ENCODE results near the gene SHISA7.

Gene SHISA7

DNA sequence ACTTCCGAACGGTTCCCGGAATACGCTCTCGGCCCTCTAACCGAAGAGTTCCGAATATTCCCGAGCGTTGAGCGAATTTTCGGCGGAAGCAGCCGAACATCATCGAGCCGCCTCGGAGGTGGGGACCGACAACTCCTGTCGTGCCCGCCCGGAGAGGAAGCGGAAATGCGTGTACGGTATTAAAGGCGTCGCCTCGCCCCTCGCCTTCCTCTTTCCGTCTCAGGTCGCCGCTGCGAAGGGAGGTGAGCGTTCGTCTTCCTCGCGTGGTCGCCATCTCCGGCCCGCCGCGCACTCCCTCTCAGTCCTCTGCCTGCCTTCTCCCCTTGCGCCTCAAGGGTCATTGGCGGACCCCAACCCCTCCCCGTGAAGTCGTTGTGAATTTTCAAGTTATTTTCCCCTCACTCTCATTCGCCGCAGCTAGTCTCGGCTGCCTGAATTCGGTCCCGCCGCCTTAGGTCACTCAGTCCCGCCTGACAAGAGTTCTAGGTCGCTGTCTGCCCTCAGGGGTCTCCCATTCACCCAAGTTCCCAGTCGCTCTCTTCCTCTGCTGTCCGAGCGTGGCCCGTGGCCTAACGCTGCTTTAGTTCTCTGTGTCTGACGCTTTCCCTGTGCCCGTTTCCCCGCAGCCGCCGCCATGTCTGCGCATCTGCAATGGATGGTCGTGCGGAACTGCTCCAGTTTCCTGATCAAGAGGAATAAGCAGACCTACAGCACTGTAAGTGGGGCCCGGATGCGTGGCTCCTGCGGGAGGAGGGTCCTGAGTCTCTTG is 57.2 kb downstream of the SHISA7 start, which contains the start of gene RPL28:
TSS of gene RPL28 (plus strand) at position 209 of the 769 bp plus-strand sequence. CDS start at position 635, 426 bp downstream.
- DNase-seq = peak; percentile 98 to 99

- peak; percentile 90 to 95 for DNase-seq
Measured at GRCh38 chr19:55384920-55385723, 58.0 kb downstream of the SHISA7 start.

- DNase-seq = peak; percentile 26 to 38
Measured at GRCh38 chr19:55384131-55384919, 58.8 kb downstream of the SHISA7 start, which contains the start of gene TMEM238. Gene TMEM238, minus strand, starts transcription at chr19:55384292. Its CDS starts 33 bp downstream, at chr19:55384259.

DNA sequence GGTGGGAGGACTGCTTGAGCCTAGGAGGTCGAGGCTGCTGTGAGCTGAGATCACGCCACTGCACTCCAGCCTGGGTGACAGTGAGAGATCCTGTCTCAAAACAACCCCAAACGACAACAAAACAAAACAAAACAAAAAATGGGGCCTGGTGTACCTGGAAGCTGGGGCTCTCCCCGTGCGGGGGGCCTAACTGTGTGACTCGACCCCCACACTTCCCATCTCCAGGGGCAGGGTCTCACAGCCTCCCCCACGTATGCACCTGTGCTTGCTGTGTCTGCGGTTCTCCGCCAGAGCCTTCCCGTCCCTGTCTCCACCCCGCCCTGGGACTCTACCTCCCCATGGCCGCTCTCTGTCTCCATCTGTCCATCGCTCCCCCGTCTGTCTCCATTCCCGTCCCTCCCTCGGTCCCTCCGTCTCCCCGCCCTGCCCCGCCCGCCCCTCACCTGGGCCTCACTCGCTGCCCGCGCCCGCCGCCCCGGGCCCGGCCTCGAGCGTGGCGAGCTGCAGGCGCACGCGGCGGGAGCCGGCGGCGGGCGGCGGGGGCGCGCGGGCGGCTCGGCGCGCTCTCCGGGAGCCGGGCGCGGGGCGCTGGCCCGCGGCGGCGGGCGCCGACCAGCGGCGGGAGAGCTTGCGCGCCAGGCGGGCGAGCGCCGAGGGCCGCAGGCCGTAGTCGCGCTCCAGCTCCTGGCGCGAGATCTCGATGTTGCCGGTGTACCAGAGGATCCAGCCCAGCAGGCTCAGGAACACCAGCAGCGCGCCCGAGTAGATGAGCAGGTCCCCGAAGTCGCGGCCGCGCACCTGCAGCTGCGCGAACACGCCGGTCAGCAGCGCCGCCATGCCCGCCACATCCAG is 59.6 kb downstream of the SHISA7 start:
- peak; percentile 31 to 33 for DNase-seq

GRCh38 chr19:55382522-55383054 is 60.5 kb downstream of the SHISA7 start:
- DNase-seq = no peak

DNA sequence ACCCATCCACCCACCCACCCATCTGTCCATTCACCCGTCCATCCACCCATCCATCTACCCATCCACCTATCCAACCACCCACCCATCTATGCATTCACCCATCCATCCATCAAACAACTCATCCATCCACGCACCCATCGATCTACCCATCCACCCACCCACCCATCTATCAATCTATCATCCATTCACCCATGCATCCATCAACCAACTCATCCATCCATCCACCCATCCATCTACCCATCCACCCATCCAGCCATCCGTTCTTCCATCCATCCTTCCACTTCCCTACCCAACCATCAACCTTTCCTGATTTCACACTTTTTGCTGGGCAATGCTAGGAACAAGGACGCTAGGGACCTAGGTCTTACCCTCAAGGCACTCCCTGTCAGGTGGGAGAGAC is 61.1 kb downstream of the SHISA7 start:
- no peak for DNase-seq

DNA sequence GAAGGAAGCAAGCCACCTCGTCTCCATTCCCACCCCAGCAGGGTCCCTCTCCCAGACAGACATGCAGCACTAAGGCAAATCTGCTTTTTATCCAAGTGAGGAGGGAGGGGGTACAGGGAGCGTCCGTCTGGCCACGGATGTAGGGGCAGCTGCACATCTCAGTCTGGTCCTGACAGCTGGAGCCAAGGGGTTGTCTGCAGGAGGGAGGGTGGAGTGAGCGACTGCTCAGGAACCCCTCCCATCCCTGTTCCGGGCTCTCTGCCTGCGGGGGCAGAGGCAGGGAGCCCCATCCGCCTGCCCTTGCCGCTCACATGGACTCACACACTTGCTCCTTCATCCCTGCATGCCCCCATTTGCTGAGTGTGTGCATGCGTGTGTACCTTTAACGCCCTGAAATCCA is 63.9 kb downstream of the SHISA7 start:
- no peak for DNase-seq
